Natural killer cell (primary cell): Measurements from ENCODE around the gene PICK1. TPM values are rescaled to one million over a fixed set of nuclear protein-coding genes. Genes with fewer than 3 reads are reported as not detected.

Source experiments
- ATAC-seq, 3 donors: fragments of 150-1000 bp in 2 of 3; fragments of 200-7000 bp in 1 of 3; cut with Tn5 transposase; 1 replicate in 1 of 3; 2 replicates in 2 of 3; pipeline ENCODE4 v1.10.0; 2021; ENCODE audit warnings: mild to moderate bottlenecking in 2 of 3, moderate library complexity in 2 of 3
- DNase-seq, 2 donors: peaks; one replicate each; pipeline versions ENCODE4 v3.0.0 to v3.0.0-alpha.2; 2013 to 2021; ENCODE audit warnings: mixed read lengths in 1 of 2
- H3K27ac ChIP-seq: one replicate; pipeline ENCODE4 v1.5.1; 2013; ENCODE audit warnings: mild to moderate bottlenecking, low read length
- H3K27me3 ChIP-seq: one replicate; pipeline ENCODE4 v1.6.1; 2013; ENCODE audit warnings: low read length; ENCODE audit not compliant: control insufficient read depth, insufficient read depth
- H3K36me3 ChIP-seq: one replicate; pipeline ENCODE4 v1.6.1; 2013; ENCODE audit warnings: low read length; ENCODE audit not compliant: control insufficient read depth, insufficient read depth
- H3K4me1 ChIP-seq: one replicate; pipeline ENCODE4 v1.6.1; 2013; ENCODE audit warnings: low read length; ENCODE audit not compliant: control insufficient read depth, insufficient read depth
- H3K4me3 ChIP-seq: one replicate; pipeline ENCODE4 v1.5.1; 2013; ENCODE audit warnings: low read length
- H3K9me3 ChIP-seq: one replicate; pipeline ENCODE4 v1.6.1; 2013; ENCODE audit warnings: low read length; ENCODE audit not compliant: control insufficient read depth, insufficient read depth
- H3K27ac Mint-ChIP-seq, 2 donors: one replicate each; pipeline ENCODE4 v1.8.0; 2022; ENCODE audit warnings: mild to moderate bottlenecking in 2 of 2, mixed read lengths in 2 of 2, moderate library complexity in 1 of 2
- H3K27me3 Mint-ChIP-seq, 2 donors: one replicate each; pipeline ENCODE4 v1.8.0; 2022; ENCODE audit warnings: low read depth in 2 of 2, mixed read lengths in 2 of 2
- H3K36me3 Mint-ChIP-seq: one replicate; pipeline ENCODE4 v1.8.0; 2022; ENCODE audit warnings: mixed read lengths
- H3K4me1 Mint-ChIP-seq, 2 donors: one replicate each; pipeline ENCODE4 v1.8.0; 2022; ENCODE audit warnings: mixed read lengths in 2 of 2
- H3K4me3 Mint-ChIP-seq: one replicate; pipeline ENCODE4 v1.8.0; 2022; ENCODE audit warnings: mild to moderate bottlenecking, moderate library complexity, mixed read lengths
- H3K9me3 Mint-ChIP-seq, 2 donors: one replicate each; pipeline ENCODE4 v1.8.0; 2022; ENCODE audit warnings: mixed read lengths in 2 of 2
- CTCF ChIP-seq: fragments of 200-600 bp; IDR thresholded peaks from one replicate; pipeline ENCODE4 v1.8.0; 2022; ENCODE audit warnings: antibody characterized with exemption
- WGBS: methylation state at CpG from one replicate; pipeline ENCODE4 v1.1.7; 2013; ENCODE audit warnings: missing lambda C conversion rate; ENCODE audit not compliant: insufficient coverage; 5-methylcytosine and 5-hydroxymethylcytosine counted together
- intact Hi-C: fragments of 100-400 bp; cut with micrococcal nuclease; formaldehyde crosslinking; loops from one replicate; pipeline ENCODE4 v1.14.2; 2022
- total RNA-seq, 4 donors: library from RNA; stranded (reverse); fragments of 120-200 nt in 1 of 4; gene quantifications; one replicate each; pipeline versions ENCODE4 v1.2.3 to v1.2.4, GENCODE V29; 2013 to 2022

PICK1 gene
- total RNA-seq, 3 donors from 2014 or later (not counting 1 experiment from before 2014, with no cell fraction given) = 28.4 to 30.9 (median 29.9) TPM

DNA sequence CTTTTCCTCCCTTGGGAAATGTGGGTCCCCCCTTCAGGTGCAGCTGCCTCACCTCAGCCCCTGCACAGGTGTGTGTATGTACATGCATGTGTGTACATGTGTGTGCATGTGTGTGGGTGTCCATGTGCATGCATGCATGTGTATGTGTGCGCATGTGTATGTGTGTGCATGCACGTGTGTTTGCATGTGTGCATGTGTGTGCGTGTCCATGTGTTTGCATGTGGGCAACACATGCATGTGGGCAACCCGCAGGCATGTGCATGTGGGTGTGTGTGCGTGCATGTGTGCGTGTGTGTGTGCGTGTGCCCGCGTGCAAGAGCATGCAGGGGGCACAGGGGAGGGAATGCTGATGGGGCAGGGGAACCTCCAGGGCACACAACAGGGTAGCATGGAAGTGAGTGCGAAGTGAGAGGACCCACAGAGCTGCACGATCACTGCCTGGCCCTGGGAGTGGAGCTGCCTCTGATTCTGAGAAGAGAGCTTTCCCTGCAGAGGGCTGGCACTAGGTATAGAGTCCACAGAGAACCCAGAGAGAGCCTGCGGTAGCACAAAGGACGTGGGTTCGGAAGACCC, 67.9 kb downstream of the PICK1 start:
- intact Hi-C loops = no loop called here
- no peak overlapping the region for H3K4me3 ChIP-seq
- no peaks in the 10 kb centered on the region for H3K9me3 ChIP-seq
- H3K4me1 ChIP-seq = peaks cover 7% of the 10 kb centered on the region
- WGBS = 97% methylated on average over 14 of the region's 14 CpGs
- H3K36me3 ChIP-seq = peaks cover 37% of the 10 kb centered on the region
- no peak for TF ChIP-seq CTCF
- no peaks in the 10 kb centered on the region for H3K27me3 ChIP-seq
- Mint-ChIP-seq H3K27ac (no peak overlapping the region), H3K4me1 (peaks cover 5 to 6% of the 10 kb centered on the region in 2 donors), H3K36me3 (no peaks in the 10 kb centered on the region), H3K4me3 (no peak overlapping the region), H3K9me3 (no peaks in the 10 kb centered on the region), H3K27me3 (no peaks in the 10 kb centered on the region)
- no peak overlapping the region for H3K27ac ChIP-seq
- DNase-seq (no peak), ATAC-seq (no peak)

Other genes with a start within 250 kb of the PICK1 start
- 1 to 10 TPM in 1 of 3 donors, under 1 TPM in 2; 0.25 to 1.2 (median 0.28) TPM for gene GCAT, start 249.5 kb upstream of the PICK1 start, total RNA-seq
- gene GALR3, start 234.0 kb upstream of the PICK1 start, total RNA-seq = under 1 TPM in 2 of 3 donors, not detected in 1; 0.24 to 0.32 TPM
- 10 to 100 TPM; 23.0 to 28.7 (median 26.4) TPM for gene ANKRD54, start 213.1 kb upstream of the PICK1 start, total RNA-seq
- gene EIF3L, start 208.0 kb upstream of the PICK1 start, total RNA-seq = 100 to 1,000 TPM; 276 to 295 (median 291) TPM
- 10 to 100 TPM; 24.6 to 34.3 (median 32.4) TPM for gene MICALL1, start 151.1 kb upstream of the PICK1 start, total RNA-seq
- not detected for gene C22orf23, start 103.8 kb upstream of the PICK1 start, total RNA-seq
- 10 to 100 TPM; 38.7 to 40.6 (median 38.8) TPM for gene POLR2F, start 103.7 kb upstream of the PICK1 start, total RNA-seq
- gene SOX10, start 72.8 kb upstream of the PICK1 start, total RNA-seq = not detected
- gene SLC16A8, start 26.8 kb downstream of the PICK1 start, total RNA-seq = 1 to 10 TPM in 1 of 3 donors, not detected in 2; 1.0 TPM
- 1 to 10 TPM in 2 of 3 donors, under 1 TPM in 1; 0.99 to 1.9 (median 1.2) TPM for gene BAIAP2L2, start 53.3 kb downstream of the PICK1 start, total RNA-seq
- 100 to 1,000 TPM; 137 to 167 (median 145) TPM for gene PLA2G6, start 124.4 kb downstream of the PICK1 start, total RNA-seq
- gene MAFF, start 144.6 kb downstream of the PICK1 start, total RNA-seq = 100 to 1,000 TPM; 168 to 215 (median 187) TPM
- gene TMEM184B, start 215.6 kb downstream of the PICK1 start, total RNA-seq = 10 to 100 TPM; 58.1 to 72.5 (median 68.6) TPM